Activated CD4-positive, alpha-beta T cell treated with anti-CD3 and anti-CD28 coated beads for 1 hour (primary cell): ENCODE results near the gene PLEKHA6.

Source experiments
- DNase-seq: peaks from one replicate; pipeline ENCODE4 v3.0.0-alpha.2; 2020

The PLEKHA6 gene

DNA sequence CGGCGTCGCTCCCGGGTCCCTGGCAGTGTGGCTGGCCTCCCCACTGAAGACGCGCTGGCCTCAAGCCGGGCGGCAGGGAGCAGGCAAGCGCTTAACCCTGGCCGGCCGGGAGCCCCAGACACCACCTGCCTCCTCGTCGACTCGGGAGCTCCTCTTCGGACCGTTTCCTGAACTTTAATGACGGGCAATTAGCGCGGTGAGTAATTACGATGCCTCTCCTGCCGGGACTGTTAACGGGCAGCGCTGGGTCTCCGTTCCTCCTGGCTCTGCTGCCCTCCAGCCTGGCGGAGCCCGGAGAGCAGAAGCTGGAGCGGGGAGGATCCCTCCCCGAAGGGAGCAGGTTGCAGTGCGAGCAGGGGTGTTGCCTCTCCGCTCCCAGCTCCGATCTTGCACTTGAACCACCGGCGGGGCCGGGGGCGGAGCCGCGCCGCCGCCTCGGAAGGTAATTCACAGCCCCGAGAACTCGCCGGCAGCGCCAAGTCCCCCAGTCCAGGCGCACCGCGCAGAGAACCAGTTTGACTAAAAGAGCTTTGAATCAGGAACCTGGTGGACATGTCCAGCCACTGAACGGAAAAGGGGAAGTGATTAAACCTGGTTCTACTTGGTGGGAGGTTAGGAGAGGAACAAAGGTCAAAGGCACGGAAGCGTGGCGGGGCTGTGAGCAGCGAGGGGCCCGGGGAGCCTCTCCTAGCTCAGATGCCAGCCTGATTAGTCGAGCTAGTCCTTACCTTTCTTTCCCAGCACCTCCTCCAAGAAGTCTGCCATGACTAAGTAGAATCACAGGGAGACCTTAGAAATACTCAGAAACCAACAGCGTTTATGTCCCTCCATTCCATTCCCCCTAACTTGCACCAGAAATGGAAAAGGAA is 18.3 kb upstream of the PLEKHA6 start:
- DNase-seq: peak; percentile 38

DNA sequence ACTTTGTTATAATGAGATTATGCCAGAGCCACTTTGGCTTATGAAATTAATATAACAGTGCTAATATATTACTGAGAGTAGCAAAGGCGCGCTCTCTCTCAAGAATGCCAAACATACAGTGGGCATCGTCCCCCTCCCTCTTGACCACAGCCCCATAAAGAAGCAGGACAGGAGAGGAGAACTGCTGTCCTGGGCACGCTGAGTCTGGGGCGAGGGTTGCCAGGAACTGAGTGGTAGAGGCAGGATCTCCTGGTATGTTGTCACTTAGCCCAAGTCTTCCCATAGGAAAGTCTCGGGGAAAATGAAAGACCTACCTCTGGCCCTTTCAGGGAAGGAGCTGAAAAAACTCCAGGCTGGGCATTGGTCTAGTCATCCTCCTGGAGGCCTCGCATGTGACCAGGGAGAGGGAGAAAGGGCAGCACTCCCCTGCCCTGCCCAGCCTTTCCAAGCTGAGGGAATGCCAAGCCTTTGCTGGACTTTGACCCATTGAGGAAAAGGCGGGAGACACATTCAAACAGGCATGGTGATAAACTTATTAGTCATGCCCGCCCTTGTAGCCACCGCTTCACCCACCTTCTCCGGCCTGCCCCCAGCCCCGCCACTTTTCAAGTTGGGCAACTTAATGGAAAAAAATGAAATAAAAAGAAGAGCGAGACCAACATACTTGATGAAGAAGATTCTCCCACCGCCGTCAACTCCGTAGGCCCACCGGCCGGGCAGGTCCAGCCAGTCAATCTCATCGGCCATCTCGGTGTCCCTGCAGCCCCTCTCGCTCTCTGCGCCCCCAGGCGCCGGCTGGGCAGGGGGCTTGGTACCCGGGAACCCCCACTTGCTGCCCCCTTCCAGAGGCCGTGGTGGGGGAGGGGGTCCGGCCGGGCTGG is 17.4 kb upstream of the PLEKHA6 start:
- no peak for DNase-seq

DNA sequence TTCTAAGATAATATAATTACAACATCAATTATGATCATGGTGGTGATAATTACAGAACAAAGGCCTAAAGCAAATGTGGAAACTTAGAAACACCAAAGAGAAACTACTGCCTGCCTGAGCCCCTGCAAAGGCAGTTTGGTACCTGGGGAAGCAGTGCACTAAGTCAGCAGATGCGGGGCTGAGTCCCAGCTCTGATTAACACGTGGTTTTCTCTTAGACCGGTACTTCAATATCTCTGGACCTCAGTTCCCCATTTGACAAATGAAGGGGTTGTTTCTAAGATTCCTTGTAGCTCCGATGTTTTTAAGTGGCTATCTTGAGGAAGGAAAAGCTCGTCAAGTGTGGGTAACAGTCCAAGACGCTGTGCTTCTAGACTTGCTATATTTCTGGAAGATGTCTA is 16.7 kb upstream of the PLEKHA6 start:
- DNase-seq: no peak

DNA sequence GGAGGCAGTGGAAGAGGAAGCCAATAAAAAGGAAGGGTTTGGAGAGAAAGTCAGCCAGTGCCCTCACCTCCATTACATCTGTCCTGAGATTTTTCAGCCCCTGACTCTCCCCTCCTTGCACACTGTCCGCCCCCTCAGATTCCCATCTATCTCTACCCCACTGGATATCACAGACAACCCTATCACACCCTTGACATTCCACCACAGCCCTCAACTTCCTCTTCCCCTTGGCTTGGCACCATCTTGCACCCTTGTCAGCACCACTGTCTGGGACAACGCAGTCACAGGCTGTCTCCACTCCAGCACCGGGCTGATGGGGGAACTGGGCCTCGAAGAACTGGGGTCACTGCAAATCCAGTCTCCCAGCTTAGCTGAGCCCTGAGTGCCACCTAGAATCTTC is 14.2 kb upstream of the PLEKHA6 start:
- DNase-seq: no peak

DNA sequence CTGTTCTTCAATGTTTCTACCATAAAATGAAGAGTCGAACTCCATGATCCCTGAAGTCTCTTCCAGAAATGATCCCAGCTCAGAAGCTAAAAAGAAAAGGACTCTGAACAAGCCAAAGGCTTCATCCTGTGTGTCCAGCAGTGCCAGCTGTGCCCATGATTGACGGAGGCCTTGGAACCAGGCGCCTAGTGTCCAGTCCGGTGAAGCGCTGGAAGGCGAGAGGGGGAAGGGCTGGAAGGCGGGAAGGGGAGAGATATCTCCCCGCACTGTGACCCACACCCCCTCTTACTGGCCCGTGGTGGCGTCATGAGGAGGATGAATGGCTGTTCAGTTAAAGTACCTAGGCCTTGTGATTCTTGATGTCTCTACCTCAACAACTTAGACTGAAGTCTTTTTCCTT is 10.4 kb upstream of the PLEKHA6 start:
- no peak for DNase-seq

DNA sequence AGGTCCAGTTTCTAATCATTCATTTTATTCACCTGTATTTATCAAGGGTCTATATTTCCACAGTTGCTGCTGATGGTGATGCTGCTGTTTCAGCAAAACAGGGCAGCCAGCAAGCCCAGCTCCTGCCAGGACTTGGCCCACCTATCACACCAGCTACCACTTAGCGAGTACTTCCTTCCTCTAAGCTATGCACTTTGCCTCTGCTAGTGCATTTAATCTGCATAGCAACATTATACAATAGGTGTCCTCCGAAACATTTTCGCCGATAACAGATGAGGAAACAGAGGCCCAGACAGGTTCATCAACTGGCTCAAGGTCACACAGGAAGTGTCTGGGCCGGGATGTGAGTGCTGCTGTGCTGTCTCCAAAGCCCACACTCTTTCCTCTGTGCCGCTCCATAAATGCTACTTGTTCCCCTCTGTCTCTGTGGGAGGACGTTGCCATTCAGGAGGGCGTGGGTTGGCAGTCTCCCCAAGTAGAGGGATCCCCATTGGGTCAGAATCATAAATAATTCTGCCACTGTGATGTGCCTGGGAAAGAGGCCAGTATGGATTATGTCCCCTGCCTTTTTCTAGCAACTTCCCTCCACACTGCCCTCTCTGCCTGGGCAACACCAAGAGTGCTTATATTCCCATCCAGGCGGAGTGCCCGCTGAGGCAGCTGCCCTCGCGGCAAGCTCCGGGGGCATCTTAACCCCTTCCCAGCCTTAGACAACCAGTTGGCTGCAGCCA is 9.4 kb upstream of the PLEKHA6 start:
- DNase-seq: no peak

DNA sequence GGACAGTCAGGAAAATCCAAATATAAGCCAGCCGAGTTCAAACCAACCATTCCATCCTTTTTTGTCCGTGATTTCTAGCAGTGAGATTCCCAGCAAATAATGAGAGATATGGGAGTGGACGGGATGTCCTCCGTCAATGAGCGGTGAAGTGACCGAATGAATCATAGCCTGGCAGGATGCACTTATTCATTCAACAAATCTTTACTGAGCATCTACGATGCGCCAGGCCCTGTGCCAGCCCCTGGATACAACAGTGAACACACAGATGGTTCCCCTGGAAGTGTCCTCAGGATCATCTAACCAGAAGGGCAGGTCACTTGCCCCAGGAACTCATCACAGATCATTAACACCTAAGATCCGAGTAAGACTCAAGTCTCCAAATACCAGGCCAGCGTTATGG is 8.2 kb upstream of the PLEKHA6 start:
- no peak for DNase-seq

DNA sequence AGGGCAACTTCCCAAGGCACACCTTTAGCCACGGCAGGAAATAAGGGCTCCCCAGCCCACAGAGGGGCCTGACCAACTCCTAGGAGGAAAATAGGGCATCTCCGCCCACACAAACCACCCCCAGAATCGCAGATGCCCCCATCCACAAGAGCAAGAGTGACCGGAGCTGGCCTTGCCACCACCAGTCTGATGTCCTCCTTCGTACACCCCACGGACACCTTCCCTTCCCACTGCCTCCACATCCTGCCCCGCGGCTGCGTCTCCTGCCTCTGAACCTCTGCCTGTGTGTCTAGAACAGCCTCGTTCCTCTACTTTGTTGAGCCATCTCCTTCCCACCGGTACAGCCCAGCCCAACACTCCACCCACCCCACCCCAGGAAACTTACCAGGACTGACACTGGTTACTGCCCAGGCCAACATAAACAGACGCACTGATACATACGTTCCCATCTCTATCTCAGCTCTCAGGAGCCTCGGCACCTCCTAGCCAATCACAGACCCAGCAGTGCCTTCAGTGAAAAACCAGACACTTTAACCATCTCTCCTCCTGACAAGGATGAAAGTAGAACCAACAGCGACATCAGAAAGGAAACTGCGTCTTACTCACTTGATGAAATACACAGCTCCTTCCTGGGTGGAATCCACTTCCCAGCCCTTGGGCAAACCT is 7.6 kb upstream of the PLEKHA6 start:
- no peak for DNase-seq

DNA sequence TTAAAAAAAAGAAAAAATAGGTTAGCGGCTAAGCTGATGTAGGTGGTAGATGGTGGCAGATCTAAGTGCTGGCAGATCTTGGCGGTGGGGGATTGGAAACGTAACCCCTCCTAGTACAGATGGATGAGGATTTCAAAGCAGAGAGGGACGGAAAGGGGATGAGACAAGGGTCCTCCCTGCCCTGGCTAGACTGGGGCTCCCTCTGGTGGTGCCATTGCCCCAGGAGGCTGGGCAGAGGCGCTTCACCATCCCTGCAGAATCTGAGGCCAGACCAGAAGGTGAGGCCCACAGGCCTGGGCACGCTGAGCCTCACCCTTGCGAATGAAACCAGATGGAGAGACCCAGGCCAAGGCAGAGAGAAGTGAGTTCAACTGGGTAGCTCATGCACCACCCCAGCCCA is 7.0 kb upstream of the PLEKHA6 start:
- DNase-seq: no peak

DNA sequence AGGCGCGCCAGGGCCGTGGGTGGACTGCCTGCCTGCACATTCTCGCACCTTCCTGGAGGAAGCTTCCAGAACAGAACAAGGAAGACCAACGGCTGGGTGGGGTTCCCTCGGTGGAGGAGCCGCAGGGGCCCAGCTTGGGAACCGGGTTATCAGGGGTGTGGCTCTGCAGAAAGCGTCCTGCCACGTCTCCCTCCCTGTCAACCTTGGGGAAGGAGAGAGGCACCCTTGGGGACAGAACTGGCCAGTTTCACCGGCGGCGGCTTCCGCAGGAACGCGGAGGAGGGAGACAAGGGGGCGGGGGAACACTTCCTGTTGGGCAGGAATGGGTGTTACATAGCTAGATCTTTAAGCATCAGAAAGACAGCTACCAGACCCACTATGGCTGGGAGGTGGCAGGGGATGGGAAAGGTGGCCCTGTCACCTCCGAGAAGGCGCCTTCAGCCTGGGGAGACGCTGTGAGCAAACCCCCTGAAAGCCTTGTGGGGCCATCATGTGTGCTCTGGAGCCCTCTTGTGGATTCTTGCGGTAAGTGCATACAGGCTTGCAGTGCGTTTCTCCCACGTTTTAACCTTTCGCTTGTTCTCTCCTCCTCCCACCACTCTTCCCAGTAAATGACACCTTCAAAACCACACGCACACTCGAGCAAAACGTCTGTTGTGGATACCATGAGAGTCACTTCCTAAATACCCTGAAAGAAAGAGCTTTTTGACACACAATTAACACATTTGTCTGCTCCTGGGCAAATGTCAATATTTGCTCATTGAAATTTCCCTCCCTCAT is 3.8 kb upstream of the PLEKHA6 start:
- peak; percentile 59 for DNase-seq

DNA sequence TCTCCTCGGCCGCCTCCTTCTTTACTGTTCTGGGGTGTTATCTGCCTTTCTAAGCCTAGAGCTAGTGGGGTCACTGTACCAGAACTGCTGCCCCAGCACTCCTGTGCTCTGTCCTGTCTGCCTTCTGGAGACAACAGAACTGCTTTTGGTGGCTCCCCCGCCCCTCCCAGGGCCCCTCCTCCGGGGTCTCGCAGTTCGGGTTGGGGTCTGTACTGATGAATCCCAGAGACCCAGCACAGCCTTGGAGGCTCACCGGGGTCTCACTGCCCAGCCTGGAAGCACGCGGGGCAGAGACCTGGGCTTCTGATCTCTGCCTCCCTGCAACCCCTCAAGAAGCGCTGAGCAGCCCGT is 3.2 kb upstream of the PLEKHA6 start:
- no peak for DNase-seq

DNA sequence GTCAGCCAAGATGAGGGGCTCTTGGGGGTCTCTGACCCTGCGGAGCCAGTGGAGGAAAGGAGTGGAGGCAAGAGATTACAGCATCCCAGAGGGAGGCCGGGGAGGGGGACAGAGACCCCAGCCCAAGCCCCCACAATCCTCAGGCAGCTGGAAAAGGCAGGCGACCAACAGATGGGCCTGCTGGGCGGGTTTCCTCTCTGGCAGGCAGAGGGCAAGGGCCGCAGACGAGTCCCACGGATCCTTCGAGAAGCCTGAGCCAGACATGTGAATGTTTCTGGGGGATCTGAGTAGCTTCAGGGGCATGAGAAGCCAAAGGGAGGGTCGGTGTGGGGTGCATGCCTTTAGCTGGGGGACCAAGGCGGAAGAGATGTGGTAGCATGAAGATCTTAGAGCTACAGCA is 2.1 kb upstream of the PLEKHA6 start:
- DNase-seq: no peak

DNA sequence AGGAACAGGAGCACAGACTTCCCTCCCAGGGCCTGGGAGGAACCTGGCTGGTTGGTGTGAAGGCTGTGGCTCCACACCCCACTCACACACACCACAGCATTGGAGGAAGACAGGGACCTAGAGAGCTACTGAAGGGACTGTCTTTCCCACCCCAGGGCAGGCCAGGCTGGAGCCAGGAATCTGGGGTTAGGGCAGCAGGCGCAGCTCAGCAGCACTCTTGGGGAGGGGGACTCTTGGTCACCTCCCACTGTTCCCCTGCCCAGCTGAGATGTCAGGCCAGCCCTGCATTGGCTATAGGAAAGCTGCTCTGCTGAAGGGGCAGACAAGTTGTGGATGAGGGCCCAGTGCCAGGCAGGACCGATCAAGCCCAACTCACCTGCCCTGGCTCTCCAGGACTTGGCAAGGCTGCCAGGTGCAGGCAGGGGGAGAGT is 1.6 kb upstream of the PLEKHA6 start:
- no peak for DNase-seq

DNA sequence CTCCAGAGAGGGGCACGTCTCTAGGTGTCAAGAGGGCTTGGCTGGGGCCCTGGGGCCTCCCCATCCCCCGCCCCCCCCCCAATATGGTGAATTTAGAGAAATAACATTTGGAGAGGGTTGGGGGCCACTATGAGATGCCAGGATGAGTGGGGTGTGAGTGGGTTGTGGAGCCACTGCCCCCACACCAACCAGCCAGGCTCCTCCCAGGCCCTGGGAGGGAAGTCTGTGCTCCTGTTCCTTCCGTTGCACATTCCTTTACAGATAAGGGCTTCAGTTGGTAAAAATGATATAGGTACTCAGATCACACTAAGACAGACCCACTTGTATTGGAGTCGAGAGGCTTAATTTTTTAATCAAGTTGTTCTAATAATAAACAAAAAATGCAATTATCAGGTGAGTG is 585 bp upstream of the PLEKHA6 start:
- no peak for DNase-seq

DNA sequence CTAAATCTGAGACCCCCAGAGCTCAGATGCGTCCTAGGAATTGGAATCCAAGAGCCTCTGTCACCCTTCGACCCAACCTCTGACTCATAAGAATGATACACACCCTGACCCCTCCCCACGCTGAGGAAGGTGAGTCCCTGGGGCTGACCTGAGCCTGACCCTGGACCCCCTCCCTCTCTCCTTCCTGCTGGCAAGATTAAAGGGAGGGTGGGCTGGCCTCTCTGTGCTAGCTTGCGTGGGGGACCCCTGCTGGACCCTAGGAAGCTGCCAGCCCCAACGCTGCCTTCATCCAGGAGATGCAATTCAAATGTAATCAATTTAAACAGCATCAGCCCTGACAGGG is 627 bp downstream of the PLEKHA6 start:
- DNase-seq: no peak

DNA sequence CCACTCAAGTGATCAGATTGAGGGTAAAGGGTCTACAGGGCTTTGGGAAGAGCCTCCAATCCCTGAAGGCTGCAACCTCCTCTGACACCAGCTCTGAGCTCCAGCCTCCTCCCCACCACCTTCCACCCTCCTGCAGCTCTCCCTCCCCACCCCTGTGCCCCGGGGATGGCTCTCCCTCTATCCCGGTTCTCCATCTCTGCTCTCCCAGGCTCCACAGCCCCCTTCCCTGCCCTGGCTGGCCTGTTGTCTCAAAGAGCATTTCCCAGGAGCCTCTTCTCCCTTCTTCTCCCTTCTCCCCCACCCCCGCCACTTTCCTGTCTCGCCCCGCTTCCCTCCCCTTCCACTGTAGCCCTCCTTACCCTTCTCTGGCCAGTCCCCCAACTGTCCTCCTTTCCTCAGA is 1.1 kb downstream of the PLEKHA6 start:
- no peak for DNase-seq

DNA sequence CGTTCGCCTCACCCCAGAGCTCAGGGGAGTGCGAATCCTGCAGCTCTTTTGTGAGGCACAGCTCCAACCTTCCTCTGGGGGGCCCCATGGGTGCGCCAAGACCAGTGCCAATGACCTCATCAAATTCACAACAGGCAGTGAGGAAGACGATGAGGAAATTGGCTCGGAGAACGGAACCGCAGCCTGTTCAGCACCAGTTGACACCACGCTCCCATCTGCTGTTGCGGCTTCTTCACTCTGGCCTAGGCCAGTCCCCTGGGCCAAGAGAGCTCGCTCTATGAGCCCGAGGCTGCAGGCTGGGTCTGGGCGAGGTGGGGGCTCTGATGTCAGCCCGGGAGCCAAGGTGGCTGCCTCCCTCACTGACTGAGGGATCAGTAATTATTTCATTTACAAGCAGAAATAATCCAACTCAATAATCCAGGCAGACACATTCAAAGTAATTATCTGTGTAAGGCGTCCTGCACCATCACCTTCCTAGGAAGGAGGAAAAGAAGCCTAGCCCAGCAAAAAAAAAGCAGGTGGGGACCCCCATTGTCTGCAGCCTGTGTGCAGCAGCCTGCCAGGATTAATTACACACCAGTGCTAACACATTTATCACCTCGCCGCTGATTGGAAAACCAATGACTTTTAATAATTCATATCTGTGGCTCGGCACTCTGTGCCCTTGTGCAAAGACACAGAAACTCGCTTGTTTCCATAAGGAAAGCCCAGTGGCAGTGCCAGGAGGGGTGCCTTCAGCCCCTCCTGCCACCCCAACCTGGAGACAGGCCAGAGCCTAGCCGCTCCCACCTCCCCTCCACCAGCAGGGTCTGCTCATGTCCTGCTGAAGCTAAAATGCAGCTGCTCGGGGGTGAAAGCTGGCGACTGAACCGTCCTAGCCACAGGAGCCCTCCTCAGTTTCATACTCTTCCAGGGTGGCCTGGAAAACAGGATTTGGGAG is 1.9 kb downstream of the PLEKHA6 start:
- no peak for DNase-seq

DNA sequence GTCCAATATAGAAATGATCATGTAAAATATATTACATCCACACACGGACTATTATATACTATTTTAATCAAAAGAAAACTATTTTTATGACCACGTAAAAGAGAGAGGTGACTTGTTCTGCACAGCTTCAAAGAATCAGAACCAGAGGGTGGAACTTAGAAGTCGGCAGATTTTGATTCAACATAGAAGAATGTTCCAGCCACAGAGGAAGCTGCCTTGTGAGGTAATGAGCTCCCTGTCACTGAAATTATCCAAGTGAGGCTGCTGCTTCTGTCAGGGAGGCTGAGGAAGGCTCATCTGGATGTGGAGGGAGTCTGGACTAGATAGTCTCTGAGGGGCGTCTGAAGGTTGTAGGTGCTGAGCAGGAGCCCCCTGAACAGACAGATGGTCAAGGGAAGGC is 2.7 kb downstream of the PLEKHA6 start:
- no peak for DNase-seq

DNA sequence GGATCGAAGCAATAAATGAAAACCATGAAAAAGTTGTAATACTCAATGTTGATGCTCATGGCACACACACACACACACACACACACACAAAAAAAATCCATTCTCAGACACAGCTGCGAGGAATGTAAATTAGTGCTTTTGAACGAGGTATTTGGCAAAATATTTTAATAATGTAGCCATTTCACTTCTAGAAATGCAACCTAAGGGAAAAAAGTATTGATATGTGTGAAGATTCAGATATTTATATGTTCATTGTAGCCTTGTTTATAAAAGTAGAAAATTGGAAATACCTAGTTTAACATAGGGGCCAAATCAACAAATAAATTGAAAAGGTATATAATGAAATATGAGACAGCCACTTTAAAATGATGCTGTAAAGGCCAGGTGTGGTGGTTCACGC is 3.8 kb downstream of the PLEKHA6 start:
- DNase-seq: no peak

DNA sequence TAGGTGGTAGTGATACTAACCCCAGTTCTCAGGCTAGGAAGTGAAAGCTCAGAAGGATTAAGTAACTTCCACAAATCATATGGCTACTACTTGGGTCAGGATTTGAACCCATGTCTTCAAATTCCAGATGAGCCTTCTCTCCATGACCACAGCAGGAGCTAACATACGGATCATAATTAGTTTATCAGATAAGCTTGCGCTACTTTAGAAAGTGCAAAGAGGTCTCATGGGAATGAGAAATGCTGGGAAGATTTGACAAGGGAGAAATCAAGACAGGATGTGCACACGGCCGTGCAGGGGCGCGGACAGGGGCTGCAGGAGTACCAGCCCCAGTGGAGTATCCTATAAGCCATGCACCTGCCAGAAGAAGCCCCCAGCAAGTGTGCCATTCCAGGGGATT is 5.2 kb downstream of the PLEKHA6 start:
- no peak for DNase-seq
